GM11168 (cell line): Measurements from ENCODE around the gene CRYBG2.
"Not testable (repeated sequence)": the region's sequence is repeated elsewhere in the genome, so short reads cannot be mapped to it uniquely, and the experiment has no call there.

Source experiments
- in situ Hi-C: fragments of 300-500 bp; cut with MboI; formaldehyde crosslinking; loops from one replicate; pipeline ENCODE4 v1.12.0; 2022; ENCODE audit warnings: low sequenced_read_pairs; ENCODE audit not compliant: unreplicated experiment

The CRYBG2 gene

DNA sequence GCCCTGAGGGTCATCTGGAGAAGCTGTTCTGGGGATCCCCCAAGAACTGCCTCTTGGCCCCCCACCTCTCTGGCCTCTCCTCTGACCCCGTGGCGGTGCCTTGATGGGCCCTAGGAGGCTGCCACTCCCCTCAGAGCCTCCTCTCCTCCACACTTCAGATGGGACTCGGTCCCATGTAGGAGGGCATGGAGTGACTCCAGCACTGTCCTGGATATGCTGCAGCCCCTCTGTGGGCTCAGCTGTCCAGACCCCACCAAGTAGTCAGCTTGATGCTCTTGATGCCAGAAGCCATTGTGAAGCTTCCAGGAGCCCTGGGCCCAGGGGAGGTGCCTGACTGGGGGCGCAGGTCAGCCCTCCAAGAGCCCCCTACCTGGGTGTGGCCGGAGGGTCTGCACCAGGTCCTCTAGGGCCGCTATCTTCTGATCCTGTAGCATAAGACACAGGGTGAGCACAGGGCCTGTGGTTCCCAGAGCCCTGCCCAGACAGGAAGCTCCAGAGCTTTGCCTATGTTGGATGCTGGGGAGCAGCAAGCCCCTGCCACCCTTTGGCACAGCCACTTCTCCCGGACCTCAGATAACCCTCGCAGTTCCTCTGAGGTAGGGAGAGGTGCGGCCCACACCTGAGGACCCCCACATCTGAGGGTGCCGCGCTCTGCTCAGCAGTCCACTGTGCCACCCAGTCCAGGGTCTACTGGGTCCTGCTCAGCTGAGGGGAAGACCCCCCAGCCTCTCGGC, 56.7 kb downstream of the CRYBG2 start:
- in situ Hi-C loops: no loop called here

DNA sequence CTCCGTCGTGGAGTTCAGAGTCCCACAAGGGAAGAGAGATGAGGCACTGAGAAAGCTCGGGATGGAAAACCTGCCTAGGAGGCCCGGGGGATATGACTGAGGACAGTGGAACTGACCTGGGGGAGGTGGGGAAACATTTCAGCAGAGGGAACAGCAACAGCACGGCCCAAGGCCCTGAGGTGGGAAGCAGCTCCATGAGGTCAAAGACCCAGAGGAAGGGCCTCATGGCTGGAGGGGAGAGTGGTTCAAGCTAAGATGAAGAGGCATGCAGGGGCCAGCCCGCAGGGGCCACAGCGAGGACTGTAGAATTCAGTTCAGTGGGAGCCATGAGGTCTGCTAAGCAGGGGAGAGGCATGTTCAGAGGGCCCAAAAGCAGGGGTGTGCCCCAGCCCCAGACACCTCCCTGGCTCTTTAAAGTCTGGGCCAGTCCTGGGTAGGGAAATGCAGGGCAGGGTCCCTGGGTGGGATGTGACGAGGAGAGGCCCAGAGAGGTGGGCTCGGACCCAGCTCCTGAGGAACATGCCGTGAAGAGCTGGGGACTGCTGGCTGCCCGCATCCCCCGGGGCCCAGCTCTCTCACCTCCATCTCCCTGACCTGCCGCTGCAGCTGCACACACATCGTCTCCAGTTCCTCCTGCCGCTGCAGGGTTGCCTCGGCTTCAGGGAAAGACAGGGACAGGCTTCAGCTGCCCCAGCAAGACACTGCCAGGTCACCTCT, 57.4 kb downstream of the CRYBG2 start:
- in situ Hi-C loops: no loop called here

DNA sequence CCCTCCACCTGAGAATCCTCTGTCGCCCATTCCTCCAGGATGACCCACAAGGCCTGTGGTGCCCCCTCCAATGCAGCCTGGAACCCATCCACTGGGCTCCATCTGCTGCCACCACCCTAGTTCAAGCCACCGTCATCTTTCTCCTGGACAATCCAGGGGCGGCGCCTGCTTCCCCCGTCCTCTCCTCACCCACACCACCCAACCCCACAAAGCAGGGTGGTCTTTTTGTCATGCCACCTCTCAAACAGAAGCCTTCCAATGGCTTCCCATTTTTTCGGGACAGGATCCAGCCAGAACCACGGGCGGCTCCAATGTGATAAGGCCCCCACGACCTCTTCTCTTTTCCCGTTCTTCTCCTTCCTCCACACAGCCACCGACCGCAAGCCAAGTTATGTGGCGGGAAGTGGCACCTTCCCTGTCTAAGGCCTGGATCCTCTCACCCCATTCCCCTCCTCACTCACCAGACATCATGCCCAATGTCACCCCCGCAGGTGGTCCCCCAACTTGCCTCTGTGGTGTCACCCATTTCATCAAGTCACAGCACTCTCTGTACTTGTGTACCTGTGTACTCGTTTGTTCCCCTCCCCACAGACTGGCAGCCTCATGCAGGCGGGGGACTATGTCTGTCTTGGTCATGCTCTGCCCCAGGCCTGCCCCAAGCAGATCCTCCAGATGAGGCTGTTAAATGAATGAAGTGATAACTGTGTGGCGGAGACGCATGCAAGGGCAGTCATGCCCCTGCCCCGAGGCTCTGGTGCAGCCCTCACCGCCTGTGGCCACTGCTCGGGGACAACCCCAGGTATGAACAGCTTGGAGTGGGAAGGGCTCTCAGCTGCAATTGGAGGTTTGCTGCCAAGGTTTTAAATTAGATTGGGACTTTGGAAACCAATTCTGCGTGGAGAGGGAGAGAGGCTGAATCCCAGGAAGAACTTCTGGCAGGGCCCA, 58.5 kb downstream of the CRYBG2 start:
- in situ Hi-C loops: no loop called here

DNA sequence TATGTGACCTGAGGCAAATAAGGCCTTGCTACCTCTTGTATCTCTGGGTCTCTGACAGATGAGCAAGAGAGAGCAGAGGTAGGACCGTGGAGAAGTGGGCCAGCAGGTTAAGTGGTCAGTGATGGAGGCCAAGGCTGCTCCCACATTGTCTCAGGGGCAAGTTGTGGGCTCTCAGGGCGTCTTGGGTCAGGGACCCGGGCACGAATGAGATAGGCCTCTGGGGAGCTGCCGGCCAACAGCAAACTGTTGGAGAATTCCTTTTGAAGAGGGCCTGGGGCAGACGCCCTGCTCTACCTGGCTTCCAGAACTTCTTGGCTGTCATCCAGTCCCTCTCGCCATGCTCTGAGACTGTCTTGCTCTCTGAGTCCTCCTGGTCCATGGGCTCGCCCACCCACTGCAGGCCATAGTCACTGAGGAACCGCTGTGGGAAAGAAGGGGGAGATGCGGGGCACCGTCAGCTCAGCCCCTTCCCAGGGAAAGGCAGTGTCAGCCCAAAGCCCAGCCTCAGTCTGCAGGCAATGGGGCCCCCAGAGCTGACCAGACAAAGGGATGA, 59.9 kb downstream of the CRYBG2 start:
- in situ Hi-C loops: no loop called here

DNA sequence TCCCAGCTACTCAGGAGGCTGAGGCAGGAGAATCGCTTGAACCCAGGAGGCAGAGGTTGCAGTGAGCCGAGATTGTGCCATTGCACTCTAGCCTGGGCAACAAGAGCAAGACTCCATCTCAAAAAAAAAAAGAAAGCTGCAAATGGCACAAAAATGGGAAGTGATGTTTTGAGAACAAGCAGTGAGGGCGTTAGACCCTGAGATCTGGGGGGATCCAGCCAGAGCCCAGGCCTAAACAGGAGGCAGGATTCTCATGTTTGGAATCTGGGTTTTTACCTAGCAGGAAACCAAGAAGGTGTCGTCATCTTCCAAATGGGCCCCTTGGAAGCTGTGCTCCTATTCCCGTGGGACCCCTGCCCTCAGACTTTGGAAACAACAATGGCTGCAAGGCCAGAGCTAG, 61.2 kb downstream of the CRYBG2 start:
- in situ Hi-C loops: not testable (repeated sequence)

DNA sequence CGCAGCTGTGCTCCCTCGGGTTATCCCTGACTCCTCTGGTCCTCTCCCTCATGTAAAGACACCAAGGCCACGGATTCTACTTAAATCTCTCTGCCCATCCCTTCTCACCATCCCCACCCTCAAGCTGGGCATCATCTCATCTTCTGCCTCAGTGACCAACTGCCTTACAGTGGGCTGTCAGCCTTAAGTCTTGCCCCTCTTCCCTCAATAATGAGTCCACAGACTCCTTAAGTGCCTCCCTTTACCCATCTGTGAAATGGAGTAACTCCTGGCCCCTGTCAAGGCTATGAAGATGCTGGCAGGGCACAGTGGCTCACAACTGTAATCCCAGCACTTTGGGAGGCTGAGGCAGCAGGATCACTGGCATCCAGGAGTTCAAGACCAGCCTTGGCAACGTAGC, 62.0 kb downstream of the CRYBG2 start:
- in situ Hi-C loops: no loop called here

DNA sequence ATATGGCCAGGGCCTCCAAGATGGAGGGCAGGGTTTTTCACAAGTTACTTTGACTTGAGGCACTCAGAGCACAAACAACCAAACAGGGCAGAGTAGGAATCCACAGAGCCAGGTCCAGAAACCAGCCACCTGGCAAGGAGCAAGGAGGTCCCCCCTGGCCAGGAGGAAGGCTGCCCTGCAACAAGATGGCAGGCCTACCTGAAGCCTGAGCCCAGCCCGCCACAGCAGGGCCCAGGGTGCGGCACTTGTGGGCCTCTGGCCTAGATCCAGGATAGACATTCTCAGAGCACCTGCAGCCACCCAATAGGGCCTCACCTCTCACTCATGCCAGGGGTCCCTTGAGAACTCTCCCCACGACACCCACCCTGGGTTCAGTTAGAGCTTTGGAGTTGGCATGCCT, 62.5 kb downstream of the CRYBG2 start:
- in situ Hi-C loops: no loop called here

DNA sequence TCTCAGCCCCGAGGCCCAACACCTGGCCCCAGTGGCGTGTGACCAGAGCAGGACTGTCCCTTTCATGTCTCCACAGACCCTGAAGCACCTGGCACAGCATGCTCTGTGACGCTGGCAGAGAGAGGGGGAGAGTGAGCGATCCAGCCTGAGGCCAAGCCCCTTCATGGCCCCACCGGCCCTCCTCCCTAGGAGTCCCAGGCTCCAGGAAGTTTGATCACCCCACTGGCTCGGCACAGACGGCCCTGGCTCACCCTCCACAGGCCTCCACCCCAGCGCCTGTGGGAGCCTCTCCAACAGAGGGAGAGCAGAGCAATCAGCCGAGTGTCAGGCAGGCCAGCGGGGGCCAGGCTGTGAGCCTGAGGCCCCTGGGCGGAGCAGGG, 63.1 kb downstream of the CRYBG2 start:
- in situ Hi-C loops: no loop called here

DNA sequence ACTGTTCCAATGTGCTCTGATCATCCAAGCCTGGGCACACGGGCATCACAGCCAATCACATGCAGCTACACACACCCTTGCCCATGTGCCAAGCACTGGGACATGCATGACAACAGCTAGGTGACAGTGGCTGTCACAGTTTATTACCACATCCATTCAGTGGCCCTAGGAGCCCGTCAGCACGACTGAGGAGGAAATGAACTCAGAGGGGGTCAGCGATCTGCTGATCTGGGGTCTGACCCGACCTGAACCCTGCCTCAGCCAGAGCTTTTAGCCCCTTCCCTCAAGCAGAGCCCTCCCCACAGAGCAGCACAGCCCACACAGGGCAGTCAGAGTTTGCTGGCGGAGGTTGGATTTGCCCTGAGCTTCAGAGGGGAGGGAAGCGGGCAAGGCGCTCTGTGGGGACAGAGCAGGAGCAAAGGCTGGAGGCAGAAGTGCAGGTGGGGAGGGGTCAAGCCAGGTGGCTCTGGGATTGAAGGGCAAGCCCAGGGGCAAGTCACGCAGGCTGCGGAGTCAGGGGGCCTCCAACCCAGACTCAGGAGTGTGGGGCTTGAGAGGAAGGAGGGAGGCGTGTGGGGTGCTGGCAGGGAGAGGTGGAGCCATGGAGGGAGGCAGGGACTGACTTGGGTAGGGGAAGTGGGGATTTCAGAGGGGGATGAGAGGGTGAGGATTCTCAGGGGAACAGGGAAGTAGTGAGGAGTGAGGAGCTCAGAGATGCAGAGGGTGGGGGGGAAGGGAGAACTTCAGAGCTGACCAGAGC, 63.6 kb downstream of the CRYBG2 start:
- in situ Hi-C loops: no loop called here

DNA sequence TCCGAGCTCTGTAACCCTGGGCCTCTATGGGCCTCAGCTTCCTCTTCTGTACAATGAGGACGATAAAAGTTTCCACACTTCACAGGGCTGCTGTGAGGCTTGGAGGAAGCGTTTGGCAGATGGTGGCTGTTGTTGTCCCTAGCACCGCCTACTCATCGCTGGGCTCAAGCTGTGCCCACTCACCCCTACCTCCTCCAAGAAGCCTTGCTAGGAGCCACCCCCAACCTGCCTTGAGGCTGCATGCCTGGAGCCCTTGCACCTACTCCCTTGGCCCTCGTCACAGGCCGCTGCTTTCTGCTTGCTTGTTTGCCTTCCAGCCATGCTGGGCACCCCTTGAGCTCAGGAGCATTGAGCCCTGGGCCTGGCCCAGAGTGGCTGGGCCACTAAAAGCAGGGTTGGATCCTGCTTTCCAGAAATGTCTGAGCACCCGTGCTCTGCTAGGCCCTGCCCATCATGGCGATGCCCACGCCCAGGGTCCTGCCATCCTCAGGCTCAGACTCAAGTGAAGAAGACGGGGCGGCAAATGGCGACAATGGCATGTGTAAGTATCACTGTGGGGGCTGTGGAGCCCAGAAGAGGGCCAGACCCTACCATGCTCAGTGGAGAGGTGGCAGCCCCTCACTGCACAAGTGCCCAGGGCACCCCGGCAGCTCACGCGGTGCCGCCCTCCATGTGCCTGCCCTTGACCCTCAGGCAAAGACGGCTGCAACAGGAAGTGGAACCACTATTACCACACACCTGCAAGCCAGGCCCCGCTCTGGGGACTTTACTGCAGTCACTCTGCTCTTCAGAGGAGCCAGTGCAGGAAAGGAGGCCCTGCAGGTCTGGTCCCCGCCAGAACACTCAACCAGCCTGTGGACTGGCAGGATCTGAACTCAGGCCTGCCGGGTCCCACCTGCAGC, 64.5 kb downstream of the CRYBG2 start:
- in situ Hi-C loops: no loop called here

DNA sequence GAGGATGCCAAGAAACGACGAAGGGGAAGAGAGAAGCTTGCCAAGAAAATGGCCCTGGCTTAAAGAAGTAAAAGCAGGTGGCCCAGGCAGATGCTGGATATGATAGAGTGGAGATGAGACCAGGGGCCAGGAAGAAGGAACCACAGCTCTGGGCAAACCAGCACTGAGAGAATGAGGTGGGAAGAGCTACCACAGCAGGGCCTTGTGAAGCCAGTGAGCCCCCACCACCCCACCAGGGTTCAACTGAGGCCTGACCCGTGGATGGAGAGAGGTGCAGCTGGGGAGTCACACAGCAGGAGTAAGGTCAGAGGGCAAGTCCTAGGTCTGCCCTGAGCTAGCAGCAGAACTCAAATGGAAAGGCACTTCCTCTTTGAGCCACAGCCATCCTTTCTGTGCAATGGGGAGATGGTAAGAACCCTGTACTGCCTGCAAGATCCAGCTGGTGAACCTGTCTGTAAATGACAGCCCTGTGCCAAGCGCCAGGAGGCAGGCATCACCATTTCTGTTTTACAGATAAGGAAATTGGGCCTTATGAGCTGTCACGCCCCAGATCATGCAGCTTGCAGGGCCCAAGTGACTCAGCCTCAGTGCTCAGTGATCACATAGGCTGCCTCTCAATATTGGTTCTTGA, 65.5 kb downstream of the CRYBG2 start:
- in situ Hi-C loops: no loop called here

DNA sequence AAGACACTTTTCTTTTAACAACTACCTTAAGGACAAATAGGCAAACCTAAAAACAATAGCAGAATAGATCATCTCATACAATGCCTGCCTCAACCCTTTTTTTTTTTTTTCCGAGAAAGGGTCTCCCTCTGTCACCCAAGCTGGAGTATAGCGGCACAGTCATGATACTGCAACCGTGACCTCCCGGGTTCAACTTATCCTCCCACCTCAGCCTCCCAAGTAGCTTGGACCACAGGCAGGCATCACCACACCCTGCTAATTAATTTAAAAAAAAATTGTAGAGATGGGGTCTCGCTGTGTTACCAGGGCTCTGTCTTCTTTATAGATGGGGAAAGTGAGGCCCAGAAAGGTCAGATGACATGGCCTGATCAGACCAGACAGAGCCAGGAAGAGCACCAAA, 66.1 kb downstream of the CRYBG2 start:
- in situ Hi-C loops: no loop called here

DNA sequence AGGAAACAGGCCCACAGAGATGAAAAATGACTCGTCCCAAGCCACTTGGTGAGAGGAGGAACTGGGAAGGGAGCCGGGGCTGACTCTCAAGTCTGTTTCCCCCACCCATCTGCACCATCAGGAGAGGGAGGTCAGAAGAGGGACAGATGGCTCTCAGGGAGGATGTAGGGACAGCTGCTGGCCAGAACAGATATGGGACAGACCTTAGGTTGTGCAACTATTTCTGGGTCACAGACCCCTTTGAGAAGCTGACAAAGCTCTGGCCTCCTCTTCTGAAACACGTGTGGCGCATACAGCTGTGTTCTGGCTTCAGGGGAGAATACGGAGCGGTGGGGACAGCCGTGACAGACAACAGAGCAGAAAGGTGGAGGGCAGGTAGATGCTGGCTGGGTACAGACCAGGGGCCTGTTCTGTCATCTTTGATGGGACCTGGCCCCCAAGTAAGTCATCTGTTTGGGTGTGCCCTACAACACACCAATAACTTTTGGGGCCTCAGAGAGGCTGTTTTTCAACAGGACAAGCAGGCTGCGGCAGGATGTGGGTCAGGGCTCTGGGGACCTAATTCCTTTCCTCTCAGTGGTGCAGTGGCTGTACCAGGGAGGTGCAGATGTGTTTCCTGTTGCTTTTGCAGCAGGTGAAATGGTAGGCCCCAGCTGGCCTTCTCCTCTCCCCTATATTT, 66.8 kb downstream of the CRYBG2 start:
- in situ Hi-C loops: no loop called here

DNA sequence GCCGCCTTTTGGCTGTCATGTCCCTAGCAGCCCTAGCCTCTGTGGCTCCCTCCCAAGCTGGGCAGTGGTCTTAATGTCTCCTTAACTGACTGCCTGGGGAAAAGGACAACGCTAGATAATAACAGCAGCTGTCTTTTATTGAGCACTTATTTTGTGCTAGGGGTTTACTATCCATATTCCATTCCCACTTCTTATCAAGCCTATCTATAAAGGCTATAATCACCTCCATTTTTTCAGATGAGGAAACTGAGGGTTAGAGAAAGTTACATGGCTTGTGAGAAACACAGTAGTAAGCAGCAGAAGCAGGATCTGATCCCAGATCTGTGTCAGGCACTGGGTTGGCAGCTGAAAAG, 67.9 kb downstream of the CRYBG2 start:
- in situ Hi-C loops: no loop called here

DNA sequence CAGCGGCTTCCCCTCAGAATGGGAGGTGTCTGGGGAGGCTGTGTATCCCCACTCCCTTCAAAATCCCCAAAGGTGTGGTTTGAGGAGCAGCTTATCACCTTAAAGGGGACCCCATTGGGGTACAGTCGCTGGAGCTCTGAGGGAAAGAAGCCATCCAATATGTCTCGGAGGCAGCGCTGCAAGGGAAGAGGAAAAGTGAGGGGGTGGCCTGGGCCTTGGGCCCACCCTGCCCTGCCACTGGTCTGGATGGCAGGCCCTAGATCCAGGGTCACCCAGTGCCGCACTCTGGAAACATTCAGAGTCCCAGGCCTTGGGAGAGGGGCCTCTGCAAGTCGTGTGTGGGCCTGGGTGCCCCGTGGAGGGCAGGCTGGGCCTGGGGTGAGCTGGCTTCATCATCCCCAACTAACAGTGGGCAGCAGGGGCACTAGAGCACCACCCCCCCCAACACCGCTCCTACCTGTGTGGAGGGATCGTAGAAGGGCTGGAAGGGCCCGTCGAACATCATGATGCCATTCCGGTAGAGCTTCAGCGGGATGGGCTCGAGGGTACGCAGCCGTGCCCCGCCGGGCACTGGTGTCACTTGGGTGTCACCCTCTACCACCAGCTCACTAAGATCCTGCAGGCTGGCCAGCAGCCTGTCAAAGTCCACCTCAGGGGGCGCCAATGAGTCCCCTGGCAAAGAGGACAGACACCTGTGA, 68.4 kb downstream of the CRYBG2 start:
- in situ Hi-C loops: no loop called here

DNA sequence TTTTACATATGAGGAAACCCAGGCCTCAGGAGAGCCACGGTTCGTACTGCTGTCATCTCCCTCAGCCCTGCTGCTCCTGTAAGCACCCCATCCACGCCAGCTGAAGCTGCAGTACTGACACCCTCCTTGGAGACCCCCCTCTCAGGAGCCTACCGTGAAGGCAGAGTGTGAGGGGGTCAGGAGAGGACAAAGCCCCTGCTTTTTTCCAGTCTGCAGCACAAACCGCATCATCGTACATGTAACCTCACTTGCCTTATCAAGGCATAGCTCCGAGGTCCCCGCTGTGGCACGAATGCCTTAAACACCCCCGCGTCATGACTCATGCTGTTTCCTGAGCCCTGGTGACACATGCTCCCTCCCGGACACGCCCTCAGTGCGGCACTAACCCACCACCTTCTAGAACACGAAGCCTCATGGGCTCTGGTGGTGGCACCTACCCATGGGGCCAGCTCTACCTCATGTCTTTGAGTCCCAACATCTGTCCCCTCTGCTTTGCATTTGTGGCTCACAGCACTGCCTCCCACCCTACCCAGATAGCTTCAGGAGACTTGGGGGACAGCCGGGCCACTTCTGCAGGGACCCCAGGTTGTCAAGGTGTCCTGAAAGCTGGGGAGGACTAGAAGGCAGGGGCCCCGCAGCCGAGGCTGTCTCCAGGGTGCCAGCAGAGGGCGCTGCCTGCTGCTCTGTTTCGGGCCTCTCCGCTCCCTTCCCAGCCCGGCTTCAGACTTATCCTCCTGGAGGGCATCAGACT, 69.2 kb downstream of the CRYBG2 start:
- in situ Hi-C loops: no loop called here
